ENCODE measurements around the gene SMG6.

GRCh38 chr17:2022647-2023240 is 280.8 kb downstream of the SMG6 start:
- TF ChIP-seq CTCF (IDR thresholded peaks at IDR 0.05) (no peak), POLR2A (IDR thresholded peaks at IDR 0.05) (no peak)
